GM21390 (cell line): ENCODE measurements around the gene GSC.
"Not testable (repeated sequence)": the region's sequence is repeated elsewhere in the genome, so short reads cannot be mapped to it uniquely, and the experiment has no call there.

Source experiments
- ATAC-seq: cut with Tn5 transposase; IDR thresholded peaks from one replicate; pipeline ENCODE4 v1.9.1; 2021; ENCODE audit not compliant: unreplicated experiment

GSC gene

GRCh38 chr14:94769391-94770250, at the start of gene GSC:
Gene GSC (minus strand): TSS chr14:94770113. CDS start chr14:94770015, 98 bp downstream.
- no peak for ATAC-seq

- no peak for ATAC-seq
These were observed 49.6 kb upstream of the GSC start for GRCh38 chr14:94819531-94819930.

- ATAC-seq, result no peak
These were observed 46.2 kb upstream of the GSC start for GRCh38 chr14:94816113-94816512.

- ATAC-seq, result no peak
These were observed 35.9 kb upstream of the GSC start for GRCh38 chr14:94805680-94806288.

GRCh38 chr14:94801225-94801624, 31.3 kb upstream of the GSC start:
- no peak for ATAC-seq

GRCh38 chr14:94800764-94801163, 30.9 kb upstream of the GSC start:
- not testable (repeated sequence) for ATAC-seq

- no peak for ATAC-seq
These were observed 28.0 kb upstream of the GSC start for GRCh38 chr14:94797887-94798286.

GRCh38 chr14:94796278-94796677, 26.4 kb upstream of the GSC start:
- ATAC-seq, result no peak

- ATAC-seq, result no peak
These were observed 25.5 kb upstream of the GSC start for GRCh38 chr14:94795372-94795771.

- ATAC-seq, result no peak
These were observed 24.0 kb upstream of the GSC start for GRCh38 chr14:94793901-94794300.

- no peak for ATAC-seq
These were observed 17.7 kb upstream of the GSC start for GRCh38 chr14:94787655-94788054.

GRCh38 chr14:94787092-94787491, 17.2 kb upstream of the GSC start:
- no peak for ATAC-seq

GRCh38 chr14:94780536-94781399, 10.9 kb upstream of the GSC start:
- no peak for ATAC-seq

GRCh38 chr14:94779713-94780112, 9.8 kb upstream of the GSC start:
- no peak for ATAC-seq

GRCh38 chr14:94775871-94776210, 5.9 kb upstream of the GSC start:
- no peak for ATAC-seq

- no peak for ATAC-seq
These were observed 5.4 kb upstream of the GSC start for GRCh38 chr14:94775091-94775870.

GRCh38 chr14:94774344-94775090, 4.6 kb upstream of the GSC start:
- no peak for ATAC-seq

- ATAC-seq, result no peak
These were observed 3.9 kb upstream of the GSC start for GRCh38 chr14:94773655-94774343.

GRCh38 chr14:94773061-94773648, 3.2 kb upstream of the GSC start:
- ATAC-seq, result no peak
